ENCODE measurements around the gene KLHL29. TPM values are rescaled to one million over a fixed set of nuclear protein-coding genes. Genes with fewer than 3 reads are reported as not detected.

Gene KLHL29
- total and polyA plus RNA-seq, 2 experiments from 2014 or later: 1.5 to 6.5 TPM

- H3K36me3 Mint-ChIP-seq (ENCODE audit: low read depth): no peaks in the 10 kb centered on the region
- no peaks in the 10 kb centered on the region for H3K79me2 ChIP-seq (replicated peaks; ENCODE audit: insufficient read depth)
- ATAC-seq (no peak), DNase-seq (ENCODE audit: low spot score) (no peak)
- peaks cover 6% of the 10 kb centered on the region; the same call in 1 of the 2 replicates for H3K4me1 ChIP-seq (ENCODE audit: insufficient read depth)
- H2AFZ ChIP-seq: no peak overlapping the region
- no peaks in the 10 kb centered on the region for H3K36me3 ChIP-seq (ENCODE audit: insufficient read depth)
- H3K27me3 Mint-ChIP-seq (ENCODE audit: insufficient read depth, low read depth, poor library complexity): peaks cover 14% of the 10 kb centered on the region
- H3K9me3 Mint-ChIP-seq: no peaks in the 10 kb centered on the region
- TF ChIP-seq POLR2AphosphoS5 (IDR thresholded peaks at IDR 0.05; ENCODE audit: low read depth) (no peak), REST (IDR thresholded peaks at IDR 0.05; ENCODE audit: unreplicated experiment) (no peak), STAT1 (IDR thresholded peaks at IDR 0.05; ENCODE audit: unreplicated experiment) (no peak), ZNF114 (CRISPR knock-in tag; IDR thresholded peaks at IDR 0.05) (no peak), NANOG (IDR thresholded peaks at IDR 0.05; ENCODE audit: borderline replicate concordance) (no peak), EZH2phosphoT487 (IDR thresholded peaks at IDR 0.05; ENCODE audit: unreplicated experiment) (no peak), CREB1 (CRISPR knock-in tag; IDR thresholded peaks at IDR 0.05; ENCODE audit: low read depth) (no peak), CTCF (conservative IDR thresholded peaks at IDR 0.05; ENCODE audit: low read depth in 2 of 2) (no peak), ZNF462 (CRISPR knock-in tag; IDR thresholded peaks at IDR 0.05) (no peak), EZH2 (IDR thresholded peaks at IDR 0.05; ENCODE audit: low read depth, unreplicated experiment) (no peak)
- no peaks in the 10 kb centered on the region for H3K27me3 ChIP-seq (ENCODE audit: insufficient read depth)
- H3K9me2 ChIP-seq (ENCODE audit: insufficient read depth): no peaks in the 10 kb centered on the region
- H3K27ac ChIP-seq (ENCODE audit: low read depth): no peak overlapping the region
- no peak overlapping the region for H3K4me3 ChIP-seq
- no peak overlapping the region for H3K4me3 Mint-ChIP-seq
- H3K4me1 Mint-ChIP-seq: peaks cover 12% of the 10 kb centered on the region
- no peak overlapping the region for H3K4me2 ChIP-seq
- H4K20me1 ChIP-seq (replicated peaks; ENCODE audit: insufficient read depth): no peaks in the 10 kb centered on the region
- peak overlapping the region; percentile 43 for H3K27ac Mint-ChIP-seq
- no peaks in the 10 kb centered on the region for H3F3A ChIP-seq (replicated peaks; ENCODE audit: low read depth)
These were observed 275.3 kb downstream of the KLHL29 start for GRCh38 chr2:23660237-23660636.
